NCI-H2107 treated with DMSO at 0.1 percent for 48 hours (cell line): Measurements from ENCODE around the gene PZP.
"Not testable (repeated sequence)": the region's sequence is repeated elsewhere in the genome, so short reads cannot be mapped to it uniquely, and the experiment has no call there.

Source experiments
- DNase-seq: peaks from one replicate; lab custom pipeline; 2025; ENCODE audit not compliant: unreplicated experiment; lab: John Stamatoyannopoulos, UW

Gene PZP

GRCh38 chr12:9184276-9184675 is 23.9 kb downstream of the PZP start:
- no peak for DNase-seq

GRCh38 chr12:9180810-9181209 is 27.4 kb downstream of the PZP start:
- DNase-seq = no peak

GRCh38 chr12:9179781-9180180 is 28.4 kb downstream of the PZP start:
- DNase-seq = no peak

- no peak for DNase-seq
These were observed 38.1 kb downstream of the PZP start for GRCh38 chr12:9169979-9170634.

- DNase-seq = not testable (repeated sequence)
These were observed 40.9 kb downstream of the PZP start for GRCh38 chr12:9167345-9167744.

- DNase-seq = no peak
These were observed 44.8 kb downstream of the PZP start for GRCh38 chr12:9163392-9163791.

GRCh38 chr12:9156119-9156518 is 52.1 kb downstream of the PZP start:
- no peak for DNase-seq

- DNase-seq = no peak
These were observed 58.8 kb downstream of the PZP start for GRCh38 chr12:9149372-9149771.

GRCh38 chr12:9148926-9149325 is 59.3 kb downstream of the PZP start:
- no peak for DNase-seq

- DNase-seq = no peak
These were observed 60.7 kb downstream of the PZP start for GRCh38 chr12:9147461-9147860.

GRCh38 chr12:9144730-9145106 is 63.5 kb downstream of the PZP start:
- DNase-seq = no peak

- DNase-seq = no peak
These were observed 64.1 kb downstream of the PZP start for GRCh38 chr12:9143929-9144729.

GRCh38 chr12:9143137-9143536 is 65.1 kb downstream of the PZP start:
- DNase-seq = no peak

- not testable (repeated sequence) for DNase-seq
These were observed 68.5 kb downstream of the PZP start for GRCh38 chr12:9139588-9140290.

- no peak for DNase-seq
These were observed 72.3 kb downstream of the PZP start for GRCh38 chr12:9135903-9136310.

- no peak for DNase-seq
These were observed 73.1 kb downstream of the PZP start for GRCh38 chr12:9134981-9135628.

- DNase-seq = no peak
These were observed 74.8 kb downstream of the PZP start for GRCh38 chr12:9133216-9133916.

GRCh38 chr12:9132008-9132535 is 76.1 kb downstream of the PZP start:
- no peak for DNase-seq

- DNase-seq = no peak
These were observed 78.0 kb downstream of the PZP start for GRCh38 chr12:9130244-9130643.

GRCh38 chr12:9127936-9128663 is 80.1 kb downstream of the PZP start:
- DNase-seq = no peak
